Hepatocyte (in vitro differentiated cells): ENCODE data around the gene TAX1BP3. TPM values are rescaled to one million over a fixed set of nuclear protein-coding genes. Genes with fewer than 3 reads are reported as not detected.

Experiments used
- DNase-seq: peaks from one replicate; pipeline ENCODE4 v3.0.0-alpha.2; 2016; ENCODE audit warnings: low spot score
- H2AFZ ChIP-seq: fragments of 200-600 bp; sonication (generic); 2 replicates; pipeline ENCODE4 v1.6.0; 2016; ENCODE audit warnings: antibody characterized with exemption, mild to moderate bottlenecking
- H3K27ac ChIP-seq: fragments of 200-600 bp; sonication (generic); 2 replicates; pipeline ENCODE4 v1.5.1; 2016; ENCODE audit warnings: mild to moderate bottlenecking
- H3K27me3 ChIP-seq: fragments of 200-600 bp; sonication (generic); 2 replicates; pipeline ENCODE4 v1.6.1; 2016
- H3K36me3 ChIP-seq: fragments of 200-600 bp; sonication (generic); replicated peaks from 2 replicates; pipeline ENCODE4 v1.5.1; 2016; ENCODE audit warnings: low read depth; ENCODE audit not compliant: insufficient read depth
- H3K4me1 ChIP-seq: fragments of 200-600 bp; sonication (generic); 2 replicates; pipeline ENCODE4 v1.5.1; 2016; ENCODE audit warnings: mild to moderate bottlenecking, moderate library complexity; ENCODE audit not compliant: insufficient read depth
- H3K4me2 ChIP-seq: fragments of 200-600 bp; sonication (generic); 2 replicates; pipeline ENCODE4 v1.6.0; 2016
- H3K4me3 ChIP-seq: fragments of 200-600 bp; sonication (generic); 2 replicates; pipeline ENCODE4 v1.5.1; 2016; ENCODE audit warnings: mild to moderate bottlenecking
- H3K79me2 ChIP-seq: fragments of 200-600 bp; sonication (generic); 2 replicates; pipeline ENCODE4 v1.6.0; 2017; ENCODE audit warnings: mild to moderate bottlenecking
- H3K9me2 ChIP-seq: fragments of 200-600 bp; sonication (generic); replicated peaks from 2 replicates; pipeline ENCODE4 v1.6.0; 2017; ENCODE audit warnings: mild to moderate bottlenecking; ENCODE audit not compliant: insufficient read depth
- H3K9me3 ChIP-seq: fragments of 200-600 bp; sonication (generic); 2 replicates; pipeline ENCODE4 v1.5.1; 2016; ENCODE audit warnings: low read depth, mild to moderate bottlenecking
- H4K20me1 ChIP-seq: fragments of 200-600 bp; sonication (generic); 2 replicates; pipeline ENCODE4 v1.6.0; 2016; ENCODE audit warnings: mild to moderate bottlenecking; ENCODE audit not compliant: insufficient read depth, poor library complexity, severe bottlenecking
- CTCF ChIP-seq: fragments of 200-600 bp; sonication (generic); IDR thresholded peaks from 2 replicates; pipeline ENCODE4 v1.5.1; 2016; ENCODE audit warnings: antibody characterized with exemption, mild to moderate bottlenecking; ENCODE audit not compliant: poor library complexity
- EZH2 ChIP-seq: fragments of 200-600 bp; sonication (generic); IDR thresholded peaks from 2 replicates; pipeline ENCODE4 v1.6.1; 2016; ENCODE audit warnings: antibody characterized with exemption, mild to moderate bottlenecking, borderline replicate concordance
- EZH2phosphoT487 ChIP-seq: fragments of 200-600 bp; sonication (generic); IDR thresholded peaks from one replicate; pipeline ENCODE4 v1.6.1; 2018; ENCODE audit warnings: antibody characterized with exemption, mild to moderate bottlenecking, low read depth, moderate library complexity; ENCODE audit not compliant: unreplicated experiment, severe bottlenecking
- WGBS: methylation state at CpG from one replicate; pipeline ENCODE4 v1.1.6; 2016; ENCODE audit warnings: low lambda C conversion rate; ENCODE audit errors: missing lambda C conversion rate; 5-methylcytosine and 5-hydroxymethylcytosine counted together
- polyA plus RNA-seq: library from polyadenylated mRNA; unstranded; fragments of >200 nt; fragmentation: Nextera tagmentation; extraction: Ambion mirVana; gene quantifications from 2 replicates; pipeline ENCODE4 v1.2.1, GENCODE V29; 2016
- total RNA-seq: library from RNA; depleted of rRNA; stranded (reverse); fragments of >200 nt; gene quantifications from 2 replicates; pipeline ENCODE4 v1.2.3, GENCODE V29; 2014

Gene TAX1BP3
- total RNA-seq (208 and 218 TPM in 2 replicates), polyA plus RNA-seq (357 and 387 TPM in 2 replicates)

GRCh38 chr17:3668279-3669084 is at the start of gene TAX1BP3, which contains the start of gene EMC6:
Gene TAX1BP3 (minus strand): TSS chr17:3668578. CDS start chr17:3668526, 52 bp downstream.
Gene EMC6 (plus strand): TSS chr17:3668812. CDS start chr17:3669147, 335 bp downstream.
- Histone ChIP-seq H3K36me3 (no peaks in the 10 kb centered on the region), H3K9me3 (no peaks in the 10 kb centered on the region), H3K9me2 (no peaks in the 10 kb centered on the region), H3K4me3 (peak within 1 kb of the TSS; percentile 74), H2AFZ (peak within 1 kb of the TSS; percentile 61), H3K4me1 (peaks cover 18% of the 10 kb centered on the region), H3K27ac (peak within 1 kb of the TSS; percentile 98), H3K4me2 (peak within 1 kb of the TSS; percentile 93), H4K20me1 (peaks cover 34% of the 10 kb centered on the region), H3K79me2 (peaks cover 58% of the 10 kb centered on the region), H3K27me3 (no peaks in the 10 kb centered on the region)
- TF ChIP-seq EZH2, result no peak
- DNase-seq, result peak; percentile 100
- whole genome bisulfite sequencing, result under 1% methylated on average over 77 of the region's 89 CpGs

- 93% methylated on average over 8 of the region's 8 CpGs for WGBS
- Histone ChIP-seq H3K27ac (no peak overlapping the region), H3K27me3 (no peaks in the 10 kb centered on the region), H2AFZ (no peak overlapping the region), H3K9me3 (no peaks in the 10 kb centered on the region), H3K79me2 (no peaks in the 10 kb centered on the region), H4K20me1 (no peaks in the 10 kb centered on the region), H3K9me2 (no peaks in the 10 kb centered on the region), H3K4me1 (no peaks in the 10 kb centered on the region), H3K4me2 (no peak overlapping the region), H3K4me3 (no peak overlapping the region), H3K36me3 (no peaks in the 10 kb centered on the region)
- TF ChIP-seq EZH2phosphoT487 (no peak), EZH2 (no peak), CTCF (no peak)
- DNase-seq, result no peak
These were observed 46.9 kb upstream of the TAX1BP3 start for GRCh38 chr17:3715296-3715695.

GRCh38 chr17:3712811-3713463 is 44.6 kb upstream of the TAX1BP3 start:
- WGBS, result 88% methylated on average over 13 of the region's 13 CpGs
- H3K9me3 ChIP-seq, result no peaks in the 10 kb centered on the region
- no peaks in the 10 kb centered on the region for H4K20me1 ChIP-seq
- DNase-seq, result no peak
- H3K4me3 ChIP-seq, result no peak overlapping the region
- no peaks in the 10 kb centered on the region for H3K79me2 ChIP-seq
- H3K9me2 ChIP-seq, result no peaks in the 10 kb centered on the region
- TF ChIP-seq EZH2 (no peak), EZH2phosphoT487 (no peak), CTCF (no peak)
- no peak overlapping the region for H2AFZ ChIP-seq
- H3K27me3 ChIP-seq, result no peaks in the 10 kb centered on the region
- H3K4me2 ChIP-seq, result no peak overlapping the region
- H3K4me1 ChIP-seq, result no peaks in the 10 kb centered on the region
- no peak overlapping the region for H3K27ac ChIP-seq
- no peaks in the 10 kb centered on the region for H3K36me3 ChIP-seq

- no peak for DNase-seq
- WGBS, result 91% methylated on average over 5 of the region's 5 CpGs
- Histone ChIP-seq H3K9me3 (no peaks in the 10 kb centered on the region), H3K27ac (no peak overlapping the region), H3K79me2 (no peaks in the 10 kb centered on the region), H2AFZ (no peak overlapping the region), H3K4me1 (no peaks in the 10 kb centered on the region), H3K4me3 (no peak overlapping the region), H3K4me2 (no peak overlapping the region), H4K20me1 (no peaks in the 10 kb centered on the region), H3K9me2 (no peaks in the 10 kb centered on the region), H3K27me3 (no peaks in the 10 kb centered on the region), H3K36me3 (no peaks in the 10 kb centered on the region)
- TF ChIP-seq CTCF (no peak), EZH2phosphoT487 (no peak), EZH2 (no peak)
These were observed 42.6 kb upstream of the TAX1BP3 start for GRCh38 chr17:3710951-3711383.
